ENCODE data around the gene EVI5L. TPM values are rescaled to one million over a fixed set of nuclear protein-coding genes. Genes with fewer than 3 reads are reported as not detected.
A peak's percentile ranks its signal among the peaks of the same experiment; 100 is the strongest.

Gene EVI5L
- total and polyA plus RNA-seq, 2 of the 13 experiments (the other 11 are each of a cell fraction or from before 2014, with no cell fraction given), result 1.7 to 2.4 TPM

- TF ChIP-seq USF2 (IDR thresholded peaks at IDR 0.05; ENCODE audit: low read depth, low read length), result no peak
- TF ChIP-seq USF2 (CRISPR knock-in tag; IDR thresholded peaks at IDR 0.05; ENCODE audit: borderline replicate concordance), result no peak
- TF ChIP-seq HDAC1 (CRISPR knock-in tag; IDR thresholded peaks at IDR 0.05), result peak; percentile 28
- 0 out of 2 replicates have a peak, but pooled peaks have one; percentile 11 for TF ChIP-seq MYPOP (CRISPR knock-in tag; IDR thresholded peaks at IDR 0.05)
- TF ChIP-seq HINFP (CRISPR knock-in tag; IDR thresholded peaks at IDR 0.05; ENCODE audit: low read depth), result peak; percentile 5; the same call in 1 of the 2 replicates
- TF ChIP-seq ZNF160 (CRISPR knock-in tag; IDR thresholded peaks at IDR 0.05), result peak; percentile 29; the same call in 1 of the 2 replicates
- TF ChIP-seq ZC3H13 (CRISPR knock-in tag; IDR thresholded peaks at IDR 0.05), result peak; percentile 50; the same call in 1 of the 2 replicates
- TF ChIP-seq ZNF333 (CRISPR knock-in tag; IDR thresholded peaks at IDR 0.05; ENCODE audit: borderline replicate concordance), result 0 out of 2 replicates have a peak, but pooled peaks have one; percentile 2
- TF ChIP-seq RCOR2 (CRISPR knock-in tag; IDR thresholded peaks at IDR 0.05), result no peak
- TF ChIP-seq ZNF770 (CRISPR knock-in tag; IDR thresholded peaks at IDR 0.05), result peak; percentile 0; the same call in 1 of the 2 replicates
- peak; percentile 39; the same call in 1 of the 2 replicates for TF ChIP-seq ATF7-NPFF (CRISPR knock-in tag; IDR thresholded peaks at IDR 0.05; ENCODE audit: low read depth)
- TF ChIP-seq MBNL3 (CRISPR knock-in tag; conservative IDR thresholded peaks at IDR 0.05), result no peak
- peak; percentile 7 for TF ChIP-seq AGO1 (IDR thresholded peaks at IDR 0.05; ENCODE audit: low read depth, low read length, poor library complexity, severe bottlenecking)
- 0 out of 2 replicates have a peak, but pooled peaks have one; percentile 20 for TF ChIP-seq ATF2 (CRISPR knock-in tag; IDR thresholded peaks at IDR 0.05)
- TF ChIP-seq HNRNPK (IDR thresholded peaks at IDR 0.05; ENCODE audit: low read depth, low read length, poor library complexity, severe bottlenecking), result peak; percentile 45
- TF ChIP-seq SOX13 (IDR thresholded peaks at IDR 0.05), result no peak
- no peak for TF ChIP-seq SOX13 (CRISPR knock-in tag; conservative IDR thresholded peaks at IDR 0.05 in 1 of 2, IDR thresholded peaks at IDR 0.05 in 1 of 2)
- peak; percentile 68; the same call in 1 of the 2 replicates for TF ChIP-seq SMAD1 (CRISPR knock-in tag; IDR thresholded peaks at IDR 0.05; ENCODE audit: borderline replicate concordance, low read depth)
- peak; percentile 86; the same call in 1 of the 2 replicates for TF ChIP-seq ZNF777 (CRISPR knock-in tag; IDR thresholded peaks at IDR 0.05)
- no peak for TF ChIP-seq TCF12 (IDR thresholded peaks at IDR 0.05)
- TF ChIP-seq TCF12 (CRISPR knock-in tag; IDR thresholded peaks at IDR 0.05), result peak; percentile 44; the same call in 1 of the 2 replicates
These were observed 39.5 kb downstream of the EVI5L start (continued) for GRCh38 chr19:7869453-7869909.
